HT-29 (cell line): ENCODE data around the gene SUZ12. TPM values are rescaled to one million over a fixed set of nuclear protein-coding genes. Genes with fewer than 3 reads are reported as not detected.
"Not testable (repeated sequence)": the region's sequence is repeated elsewhere in the genome, so short reads cannot be mapped to it uniquely, and the experiment has no call there.

Experiments used
- DNase-seq: peaks from one replicate; pipeline ENCODE4 v3.0.0-alpha.2; 2015; ENCODE audit warnings: low spot score
- total RNA-seq: library from RNA; depleted of rRNA; stranded (reverse); fragments of >200 nt; shearing (Covaris generic); gene quantifications from 2 replicates; pipeline ENCODE4 v1.2.3, GENCODE V29; 2014

SUZ12 gene
- total RNA-seq, 1 experiment from 2014 or later: 19.5 TPM

DNA sequence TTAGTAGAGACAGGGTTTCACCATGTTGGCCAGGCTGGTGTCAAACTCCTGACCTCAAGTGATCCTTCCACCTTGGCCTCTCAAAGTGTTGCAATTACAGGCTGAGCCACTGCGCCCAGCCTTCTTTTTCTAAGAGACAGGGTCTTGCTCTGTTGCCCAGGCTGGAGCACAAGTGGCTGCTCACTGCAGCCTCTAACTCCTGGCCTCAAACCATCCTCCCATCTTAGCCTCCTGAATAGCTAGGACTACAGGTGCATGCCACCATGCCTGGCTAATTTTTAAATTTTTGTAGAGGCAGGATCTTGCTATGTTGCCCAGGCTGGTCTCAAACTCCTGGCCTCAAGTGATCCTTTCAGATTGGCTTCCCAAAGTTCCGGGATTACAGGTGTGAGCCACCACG is 15.1 kb downstream of the SUZ12 start:
- not testable (repeated sequence) for DNase-seq

DNA sequence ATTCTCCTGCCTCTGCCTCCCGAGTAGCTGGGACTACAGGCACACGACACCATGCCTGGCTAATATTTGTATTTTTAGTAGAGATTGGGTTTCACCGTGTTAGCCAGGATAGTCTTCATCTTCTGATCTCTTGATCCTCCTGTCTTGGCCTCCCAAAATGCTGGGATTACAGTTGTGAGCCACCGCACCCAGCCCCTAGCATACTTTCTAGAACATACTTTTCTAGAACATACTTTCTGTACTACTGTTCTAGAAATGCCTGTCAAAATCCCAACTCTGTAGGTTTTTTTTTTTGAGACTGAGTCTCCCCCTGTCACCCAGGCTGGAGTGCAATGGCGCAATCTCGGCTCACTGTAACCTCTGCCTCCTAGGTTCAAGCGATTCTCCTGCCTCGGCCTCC is 27.3 kb downstream of the SUZ12 start:
- DNase-seq: not testable (repeated sequence)

DNA sequence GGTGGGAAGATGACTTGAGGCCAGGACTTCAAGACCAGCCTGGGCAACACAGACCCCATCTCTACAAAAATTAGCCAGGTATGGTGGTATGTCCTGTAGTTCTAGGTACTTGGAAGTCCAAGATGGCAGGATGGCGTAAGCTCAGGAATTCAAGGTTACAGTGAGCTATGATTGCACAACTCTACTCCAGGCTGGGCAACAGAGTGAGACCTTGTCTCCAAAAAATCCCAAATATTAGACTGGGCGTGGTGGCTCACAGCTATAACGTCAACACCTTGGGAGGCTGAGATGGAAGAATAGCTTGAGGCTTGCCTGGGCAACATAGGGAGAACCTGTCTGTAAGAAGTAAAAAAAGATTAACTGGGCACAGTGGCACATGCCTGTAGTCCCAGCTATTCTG is 30.8 kb downstream of the SUZ12 start:
- DNase-seq: no peak

DNA sequence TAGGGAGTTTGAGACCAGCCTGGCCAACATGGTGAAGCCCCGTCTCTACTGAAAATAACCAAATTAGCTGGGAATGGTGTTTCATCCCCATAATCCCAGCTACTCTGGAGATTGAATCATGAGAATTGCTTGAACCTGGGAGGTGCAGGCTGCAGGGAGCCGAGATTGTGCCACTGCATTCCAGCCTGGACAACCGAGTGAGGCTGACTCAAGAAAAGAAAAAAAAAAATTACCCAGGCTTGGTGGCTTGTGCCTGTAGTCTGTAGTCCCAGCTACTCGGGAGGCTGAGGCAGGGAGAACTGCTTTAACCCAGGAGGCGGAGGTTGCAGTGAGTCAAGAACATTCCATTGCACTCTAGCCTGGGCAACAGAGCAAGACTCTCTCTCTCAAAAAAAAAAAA is 33.6 kb downstream of the SUZ12 start:
- DNase-seq: not testable (repeated sequence)

DNA sequence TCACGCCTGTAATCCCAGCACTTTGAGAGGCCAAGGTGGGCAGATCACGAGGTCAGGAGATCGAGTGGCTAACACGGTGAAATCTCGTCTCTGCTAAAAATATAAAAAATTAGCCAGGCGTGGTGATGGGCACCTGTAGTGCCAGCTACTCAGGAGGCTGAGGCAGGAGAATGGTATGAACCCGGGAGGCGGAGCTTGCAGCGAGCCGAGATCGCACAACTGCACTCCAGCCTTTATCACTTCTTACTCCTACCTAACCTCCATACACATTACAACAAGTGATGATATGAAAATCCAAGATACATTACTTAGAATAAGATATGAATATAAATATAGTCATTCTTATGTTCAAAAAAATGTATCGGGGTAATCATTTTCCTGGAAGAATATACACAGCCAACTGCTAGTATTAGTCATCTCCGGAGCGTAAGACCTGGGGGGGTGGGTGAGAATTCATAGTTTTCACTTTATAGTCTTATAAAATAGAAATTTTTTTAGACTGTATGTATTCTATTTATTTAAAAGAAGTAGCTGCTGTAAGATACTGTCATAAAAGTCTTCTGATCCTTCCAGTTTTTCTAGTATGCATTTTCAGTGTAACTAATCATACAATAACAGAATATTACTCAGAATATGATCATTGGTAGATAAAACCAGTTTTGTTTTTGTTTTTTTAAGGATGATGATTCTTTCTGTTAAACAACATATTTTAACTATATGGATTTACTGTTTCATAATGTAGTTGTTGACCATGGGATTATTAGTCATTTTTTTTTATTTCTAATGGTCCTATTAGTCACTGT is 37.7 kb downstream of the SUZ12 start:
- not testable (repeated sequence) for DNase-seq

DNA sequence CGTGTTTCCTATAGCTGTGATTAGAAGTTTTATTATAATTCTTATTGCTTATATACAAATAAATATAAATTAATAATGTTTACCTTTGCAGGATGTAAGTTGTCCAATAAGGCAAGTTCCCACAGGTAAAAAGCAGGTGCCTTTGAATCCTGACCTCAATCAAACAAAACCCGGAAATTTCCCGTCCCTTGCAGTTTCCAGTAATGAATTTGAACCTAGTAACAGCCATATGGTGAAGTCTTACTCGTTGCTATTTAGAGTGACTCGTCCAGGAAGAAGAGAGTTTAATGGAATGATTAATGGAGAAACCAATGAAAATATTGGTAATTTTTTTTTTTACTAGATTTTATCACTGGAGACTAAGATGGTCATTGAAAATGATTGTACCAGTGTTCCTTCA is 38.6 kb downstream of the SUZ12 start:
- DNase-seq: not testable (repeated sequence)

DNA sequence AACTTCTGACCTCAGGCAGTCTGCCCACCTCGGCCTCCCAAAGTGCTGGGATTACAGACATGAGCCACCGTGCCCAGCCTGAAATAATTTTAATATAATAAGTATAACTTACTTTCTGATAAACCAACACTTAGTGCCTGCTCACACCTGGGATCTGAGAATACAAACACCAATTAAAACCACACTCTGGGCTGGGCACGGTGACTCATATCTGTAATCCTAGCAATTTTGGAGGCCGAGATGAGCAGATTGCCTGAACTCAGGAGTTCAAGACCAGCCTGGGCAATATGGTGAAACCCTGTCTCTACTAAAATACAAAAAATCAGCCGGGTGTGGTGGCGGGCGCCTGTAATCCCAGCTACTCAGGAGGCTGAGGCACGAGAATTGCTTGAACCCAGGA is 55.0 kb downstream of the SUZ12 start:
- not testable (repeated sequence) for DNase-seq

DNA sequence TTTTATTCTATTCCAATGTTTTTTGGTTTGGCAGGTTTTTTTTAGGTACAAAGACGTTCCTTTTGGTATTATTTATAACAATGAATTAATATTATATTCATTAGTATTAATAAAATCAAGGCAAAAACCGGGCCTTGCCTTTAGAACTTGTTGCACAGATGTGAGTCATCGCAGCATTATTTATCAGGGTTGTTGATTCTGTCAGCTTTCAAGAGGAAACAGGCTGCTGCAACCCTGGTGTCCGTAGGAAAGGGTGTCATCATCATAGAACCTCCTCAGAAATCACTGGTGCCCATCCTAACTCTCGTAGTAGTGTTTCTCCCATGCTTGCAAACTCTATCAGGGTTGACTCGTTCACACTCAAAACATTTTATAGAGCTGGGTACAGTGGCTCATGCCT is 60.2 kb downstream of the SUZ12 start:
- DNase-seq: no peak

DNA sequence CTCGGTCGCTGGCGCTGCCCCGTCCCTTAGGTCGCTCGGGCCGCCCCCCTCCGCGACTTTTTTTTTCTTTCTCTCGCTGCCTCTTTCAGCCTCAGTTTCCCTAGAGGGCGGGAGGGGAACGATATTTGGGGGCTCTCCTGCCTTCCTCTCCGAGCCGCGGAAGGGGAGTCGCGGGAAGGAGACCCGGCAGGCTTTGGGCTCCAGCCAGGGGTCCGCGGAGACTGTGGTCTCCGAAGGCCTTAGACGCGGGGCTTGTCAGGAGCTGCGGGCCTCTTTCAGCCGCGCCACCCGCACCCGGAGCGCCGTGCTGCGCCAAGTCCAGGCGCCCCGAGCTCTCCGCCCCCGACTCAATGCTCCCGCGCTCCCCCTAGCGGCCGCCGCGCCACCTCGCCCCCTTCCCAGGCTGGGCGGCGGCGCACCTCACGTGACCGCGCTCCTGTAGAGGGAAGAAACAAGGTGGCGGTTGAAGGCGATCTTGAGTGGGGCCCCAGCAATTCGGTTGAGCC is 70.2 kb downstream of the SUZ12 start, which contains the start of gene LRRC37B:
LRRC37B (plus strand) TSS at position 427 of the 506 bp plus-strand sequence. CDS start 14,010 bp downstream, outside the sequence.
- peak; percentile 91 for DNase-seq

DNA sequence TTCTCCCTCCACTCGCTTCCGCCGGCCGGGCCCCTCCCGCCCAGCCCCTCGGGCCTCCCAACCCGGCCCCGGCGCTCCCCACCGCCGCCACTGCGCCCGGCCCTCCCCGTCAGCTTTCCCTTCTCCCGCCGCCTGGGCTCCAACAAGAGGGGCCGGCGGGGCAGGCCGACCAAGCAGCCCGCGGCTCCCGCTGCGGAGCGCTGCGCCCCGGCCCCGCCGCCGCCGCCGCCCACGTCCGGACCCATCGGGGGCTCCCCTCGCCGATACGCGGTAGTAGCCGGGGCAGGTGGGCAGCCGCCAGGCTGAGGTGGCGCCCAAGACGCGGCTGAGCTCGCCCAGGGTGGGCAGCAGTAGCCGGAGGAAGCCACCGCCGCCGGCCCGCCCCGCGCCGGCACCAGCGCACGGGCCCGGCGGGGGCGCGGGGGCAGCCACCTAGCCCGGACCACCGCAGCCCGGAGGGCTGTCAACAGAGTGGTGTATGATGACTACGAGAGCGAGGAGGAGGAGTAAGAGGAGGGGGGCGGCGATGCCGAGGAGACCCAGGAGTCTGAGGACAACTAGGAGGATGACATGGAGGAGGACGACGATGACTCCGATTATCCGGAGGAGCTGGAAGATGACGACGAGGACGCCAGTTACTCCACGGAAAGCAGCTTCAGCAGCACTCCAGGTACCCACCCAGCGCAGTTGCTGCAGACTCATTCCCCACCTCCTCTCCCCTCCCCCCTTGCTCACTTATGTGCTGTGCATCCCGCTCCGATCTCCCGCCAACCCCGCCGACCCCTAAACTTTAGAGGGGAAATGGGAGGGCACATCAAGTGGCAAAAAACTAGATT is 70.9 kb downstream of the SUZ12 start:
- peak; percentile 44 for DNase-seq

DNA sequence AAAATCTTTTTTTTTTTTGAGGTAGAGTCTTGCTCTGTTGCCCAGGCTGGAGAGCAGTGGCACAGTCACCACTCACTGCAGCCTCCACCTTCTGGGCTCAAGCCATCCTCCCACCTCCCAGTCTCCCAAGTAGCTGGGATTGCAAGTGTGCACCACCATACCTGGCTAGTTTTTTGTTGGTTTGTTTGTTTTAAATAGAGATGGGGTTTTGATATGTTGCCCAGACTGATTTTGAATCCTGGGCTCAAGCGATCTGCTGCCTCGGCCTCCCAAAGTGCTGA is 72.4 kb downstream of the SUZ12 start:
- no peak for DNase-seq

DNA sequence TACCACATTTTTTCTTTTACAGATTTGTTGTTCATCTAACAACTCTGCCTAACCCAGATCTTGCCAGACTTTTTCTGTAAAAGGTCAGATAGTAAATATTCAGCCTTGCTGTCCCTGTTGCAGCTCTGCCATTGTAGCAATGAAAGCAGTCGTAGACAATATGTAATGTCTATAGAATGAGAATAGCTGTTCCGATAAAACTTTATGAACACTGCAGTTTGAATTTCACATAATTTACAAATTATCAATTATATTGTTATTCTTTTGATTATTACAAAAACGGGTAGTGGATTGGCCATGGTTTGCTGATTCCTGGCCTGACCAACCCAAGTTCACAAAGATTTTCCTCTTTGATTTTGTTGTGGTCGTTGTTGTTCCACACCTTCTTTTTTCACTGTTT is 73.3 kb downstream of the SUZ12 start:
- DNase-seq: no peak

DNA sequence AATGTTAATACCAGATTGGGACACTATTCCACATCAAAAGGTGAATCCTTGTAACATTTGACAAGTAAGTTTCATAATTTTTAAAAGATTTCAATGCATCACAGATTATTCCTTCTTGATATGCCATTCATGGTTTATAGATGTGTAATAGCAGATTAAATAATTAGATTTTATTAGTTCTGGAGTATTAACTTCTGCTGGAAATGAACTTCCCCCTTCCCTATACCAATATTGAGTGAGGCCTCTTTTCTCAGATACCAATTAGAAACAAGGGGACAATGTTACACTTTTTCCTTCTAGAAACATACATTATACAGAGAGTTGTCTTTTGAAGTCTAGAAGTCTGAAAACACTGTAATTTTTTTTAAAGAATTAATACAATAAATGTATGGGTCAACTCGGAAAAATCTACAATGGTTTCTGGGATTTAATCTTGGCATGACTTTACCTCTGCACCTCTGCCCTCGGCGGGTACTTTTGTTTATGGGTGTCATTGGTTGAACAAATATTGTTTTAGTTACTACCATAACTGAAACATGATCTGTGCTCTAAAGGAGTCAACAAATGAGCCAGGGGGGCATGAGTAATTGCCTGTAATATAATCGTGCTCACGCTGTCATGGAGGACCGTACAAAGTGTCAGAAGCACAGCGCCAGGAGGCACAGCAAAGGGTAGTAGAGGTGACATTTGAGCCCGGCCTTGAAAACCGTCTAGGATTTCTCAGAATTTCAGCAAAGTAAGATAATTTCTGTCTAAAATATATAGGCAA is 78.6 kb downstream of the SUZ12 start:
- no peak for DNase-seq

DNA sequence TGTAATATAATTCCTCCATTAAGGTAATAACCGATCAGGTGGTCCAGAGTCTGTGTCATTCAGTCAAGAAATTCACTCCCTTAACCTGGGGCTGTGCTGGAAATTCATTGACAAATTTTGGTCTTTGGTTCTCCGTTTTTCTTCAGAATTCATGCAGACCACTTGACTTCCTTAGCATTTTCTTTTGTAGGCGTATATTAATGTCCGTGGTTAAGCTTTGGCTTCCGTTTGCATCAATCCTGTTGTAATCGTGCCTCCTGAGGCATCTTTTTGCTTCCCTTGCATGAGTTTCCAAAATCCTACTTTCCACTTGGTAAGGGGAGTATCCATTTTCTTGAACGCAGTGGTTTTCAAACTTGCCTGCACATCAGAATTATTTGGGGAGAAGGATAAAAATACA is 79.4 kb downstream of the SUZ12 start:
- no peak for DNase-seq

DNA sequence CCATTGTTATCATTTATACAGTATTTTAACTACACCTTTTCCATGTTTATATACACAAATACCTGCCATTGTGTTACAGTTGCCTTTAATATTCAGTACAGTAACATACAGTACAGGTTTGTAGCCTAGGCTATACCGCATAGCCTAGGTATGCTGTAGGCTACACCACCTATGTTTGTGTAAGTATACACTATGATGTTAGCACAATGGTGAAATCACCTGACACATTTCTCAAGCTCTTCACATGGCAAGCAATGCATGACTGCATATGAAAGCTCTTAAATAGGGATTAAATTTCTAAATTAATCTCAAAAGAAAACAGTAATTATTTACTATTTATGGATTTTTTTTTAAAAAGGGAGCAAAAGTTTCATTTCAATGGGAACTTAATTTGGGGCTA is 82.4 kb downstream of the SUZ12 start:
- DNase-seq: no peak

DNA sequence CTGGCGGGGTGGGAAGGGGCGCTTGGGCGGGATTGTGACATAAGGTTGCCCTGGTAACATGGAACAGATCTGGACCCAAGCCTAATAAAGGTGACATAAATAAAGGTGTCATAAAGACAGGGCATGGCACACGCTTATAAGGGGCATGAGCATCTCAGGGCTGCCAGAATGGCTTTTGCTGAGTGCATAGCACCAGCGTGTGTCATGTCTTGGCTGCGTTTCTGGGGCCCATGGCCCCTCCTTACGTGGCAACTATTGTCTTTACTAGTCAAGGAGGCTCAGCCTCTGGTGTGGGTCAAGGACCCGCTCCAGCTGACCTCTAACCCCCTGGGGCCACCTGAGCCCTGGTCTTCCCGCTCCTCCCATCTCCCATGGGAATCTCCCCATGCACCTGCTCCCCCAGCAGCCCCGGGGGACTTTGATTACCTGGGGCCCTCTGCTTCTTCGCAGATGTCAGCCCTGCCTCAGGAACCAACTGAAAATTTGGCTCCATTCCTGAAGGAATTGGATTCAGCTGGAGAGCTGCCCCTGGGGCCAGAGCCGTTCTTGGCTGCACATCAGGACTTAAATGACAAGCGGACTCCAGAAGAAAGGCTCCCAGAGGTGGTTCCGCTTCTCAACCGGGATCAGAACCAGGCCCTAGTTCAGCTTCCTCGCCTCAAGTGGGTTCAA is 84.3 kb downstream of the SUZ12 start:
- no peak for DNase-seq

DNA sequence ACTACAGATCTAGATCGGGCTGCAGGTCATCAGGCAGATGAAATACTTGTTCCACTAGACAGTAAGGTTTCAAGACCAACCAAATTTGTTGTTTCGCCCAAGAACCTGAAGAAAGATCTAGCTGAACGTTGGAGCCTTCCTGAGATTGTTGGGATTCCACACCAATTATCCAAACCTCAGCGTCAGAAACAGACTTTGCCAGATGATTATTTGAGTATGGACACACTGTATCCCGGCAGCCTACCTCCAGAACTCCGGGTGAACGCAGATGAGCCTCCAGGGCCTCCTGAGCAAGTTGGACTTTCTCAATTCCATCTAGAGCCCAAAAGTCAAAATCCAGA is 84.8 kb downstream of the SUZ12 start:
- no peak for DNase-seq

DNA sequence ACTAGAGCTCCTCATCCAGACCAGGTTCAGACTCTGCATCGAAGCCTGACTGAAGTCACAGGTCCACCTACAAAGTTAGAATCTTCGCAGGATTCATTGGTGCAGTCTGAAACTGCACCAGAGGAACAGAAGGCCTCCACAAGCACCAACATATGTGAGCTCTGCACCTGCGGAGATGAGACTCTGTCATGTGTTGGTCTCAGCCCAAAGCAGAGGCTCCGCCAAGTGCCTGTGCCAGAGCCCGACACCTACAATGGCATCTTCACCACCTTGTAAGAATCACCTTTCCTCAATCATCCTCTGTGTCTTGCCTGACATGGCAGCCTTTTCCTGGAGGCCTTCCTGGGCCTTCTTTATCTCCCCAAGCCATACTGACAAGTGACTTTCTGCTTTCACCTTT is 85.7 kb downstream of the SUZ12 start:
- DNase-seq: not testable (repeated sequence)

DNA sequence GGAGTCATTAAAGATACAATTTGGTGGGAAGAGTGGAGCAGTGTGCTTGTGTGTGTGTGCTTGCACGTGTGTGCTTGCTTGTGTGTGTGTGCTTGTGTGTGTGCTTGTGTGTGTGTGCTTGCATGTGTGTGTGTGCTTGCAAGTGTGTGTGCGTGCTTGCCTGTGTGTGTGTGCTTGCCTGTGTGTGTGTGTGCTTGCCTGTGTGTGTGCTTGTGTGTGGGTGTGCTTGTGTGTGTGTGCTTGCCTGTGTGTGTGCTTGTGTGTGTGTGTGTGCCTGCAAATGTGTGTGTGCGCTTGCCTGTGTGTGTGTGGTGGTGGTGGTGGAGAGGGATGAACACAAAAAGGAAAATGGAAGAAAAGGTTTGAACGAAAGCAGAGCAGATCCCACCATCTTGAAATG is 90.5 kb downstream of the SUZ12 start:
- not testable (repeated sequence) for DNase-seq

DNA sequence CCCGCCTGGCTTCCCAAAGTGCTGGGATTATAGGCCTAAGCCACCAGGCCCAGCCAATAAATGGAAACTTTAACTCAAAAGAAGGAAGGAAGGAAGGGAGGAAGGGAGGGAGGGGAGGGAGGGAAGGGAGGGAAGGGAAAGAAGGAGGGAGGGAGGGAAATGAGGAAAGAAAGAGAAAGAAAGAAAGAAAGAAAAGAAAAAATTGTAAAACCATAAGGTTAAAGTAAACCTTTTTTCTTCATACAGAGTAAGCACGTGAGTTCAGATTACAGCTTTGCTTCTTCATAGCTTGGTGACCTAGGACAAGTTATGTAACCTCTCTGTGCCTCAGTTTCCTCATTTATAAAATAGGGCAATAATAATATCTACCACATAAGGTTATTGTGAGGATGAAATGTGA is 96.4 kb downstream of the SUZ12 start:
- DNase-seq: no peak

DNA sequence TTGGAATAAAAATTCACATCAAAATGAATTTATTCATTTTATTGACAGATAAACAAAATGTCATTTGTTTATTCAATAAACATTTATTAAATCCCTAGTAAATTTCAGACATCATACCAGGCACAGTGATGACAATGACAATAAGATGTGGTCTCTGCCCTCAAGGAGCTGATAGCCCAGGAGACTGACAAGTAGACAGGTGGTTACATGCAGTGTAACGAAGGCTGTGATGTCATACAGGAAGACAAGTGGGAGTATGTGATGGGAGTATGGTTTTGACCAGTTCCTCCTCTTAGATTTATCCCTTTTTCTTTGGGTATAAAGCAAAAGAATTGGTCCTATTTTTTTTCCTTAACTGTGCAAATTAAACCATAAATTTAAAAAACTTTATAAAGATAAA is 97.0 kb downstream of the SUZ12 start:
- DNase-seq: not testable (repeated sequence)
